Measurements from ENCODE around the gene SLC25A13. TPM values are rescaled to one million over a fixed set of nuclear protein-coding genes. Genes with fewer than 3 reads are reported as not detected.
"Not testable (repeated sequence)": the region's sequence is repeated elsewhere in the genome, so short reads cannot be mapped to it uniquely, and the experiment has no call there.

The SLC25A13 gene
- total RNA-seq, 2 experiments from 2014 or later, result 7.3 to 9.0 TPM

DNA sequence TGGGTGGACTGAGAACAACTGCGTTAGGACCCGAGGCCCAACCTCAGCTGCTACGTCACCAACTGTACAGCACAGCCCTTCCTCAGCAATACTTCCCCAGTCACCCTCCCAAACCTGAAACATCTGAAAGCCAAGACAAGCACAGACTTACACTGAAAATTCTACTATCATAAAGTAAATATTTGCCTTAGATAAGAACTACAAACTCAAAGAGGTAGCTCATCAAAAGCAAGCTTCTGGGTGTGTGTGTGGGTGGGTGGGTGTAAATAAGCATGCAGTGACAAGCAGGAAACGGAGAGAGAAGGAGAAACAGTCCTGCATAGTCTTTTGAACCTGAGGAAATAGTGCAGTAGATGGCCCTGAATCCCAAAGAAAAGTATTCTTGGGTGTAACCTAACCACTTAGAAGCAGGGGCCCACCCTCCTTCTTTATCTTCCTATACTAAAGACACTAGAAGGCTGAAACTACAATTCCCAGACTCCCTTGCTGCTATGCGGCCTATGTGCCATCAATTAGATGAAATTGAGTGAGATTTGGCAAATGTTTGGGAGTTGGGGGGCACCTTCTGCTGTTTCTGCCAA lies 18.7 kb downstream of the SLC25A13 start:
- H3K4me1 Mint-ChIP-seq (ENCODE audit: low read depth), result peaks cover 43% of the 10 kb centered on the region

DNA sequence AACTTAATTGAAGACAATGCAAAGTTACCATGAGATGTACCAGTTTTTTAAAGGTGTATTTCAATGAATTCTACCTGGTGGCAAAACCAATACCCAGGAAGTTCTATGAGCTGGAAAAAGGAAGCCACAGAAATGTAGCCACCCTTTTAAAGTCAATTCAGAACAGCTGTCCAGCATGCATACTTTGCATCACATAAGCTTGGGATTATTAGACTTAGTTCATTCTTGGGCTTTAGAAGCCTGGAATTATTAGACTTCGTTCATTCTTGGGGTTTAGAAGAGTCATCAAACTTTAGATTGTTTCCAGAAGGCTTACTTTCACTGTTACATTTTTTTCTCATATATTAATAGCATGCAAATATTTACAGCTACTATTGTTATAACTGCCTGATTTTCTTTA lies 20.9 kb downstream of the SLC25A13 start:
- Mint-ChIP-seq H3K4me1 (ENCODE audit: low read depth) (peaks cover 36% of the 10 kb centered on the region), H3K9me3 (no peaks in the 10 kb centered on the region), H3K27me3 (no peaks in the 10 kb centered on the region), H3K4me3 (no peak overlapping the region), H3K27ac (no peak overlapping the region), H3K36me3 (ENCODE audit: low read depth) (peaks cover 5% of the 10 kb centered on the region)
- CTCF ChIA-PET, result no interaction called here
- DNase-seq (no peak), ATAC-seq (no peak)
- TF ChIP-seq, protein P1, sequence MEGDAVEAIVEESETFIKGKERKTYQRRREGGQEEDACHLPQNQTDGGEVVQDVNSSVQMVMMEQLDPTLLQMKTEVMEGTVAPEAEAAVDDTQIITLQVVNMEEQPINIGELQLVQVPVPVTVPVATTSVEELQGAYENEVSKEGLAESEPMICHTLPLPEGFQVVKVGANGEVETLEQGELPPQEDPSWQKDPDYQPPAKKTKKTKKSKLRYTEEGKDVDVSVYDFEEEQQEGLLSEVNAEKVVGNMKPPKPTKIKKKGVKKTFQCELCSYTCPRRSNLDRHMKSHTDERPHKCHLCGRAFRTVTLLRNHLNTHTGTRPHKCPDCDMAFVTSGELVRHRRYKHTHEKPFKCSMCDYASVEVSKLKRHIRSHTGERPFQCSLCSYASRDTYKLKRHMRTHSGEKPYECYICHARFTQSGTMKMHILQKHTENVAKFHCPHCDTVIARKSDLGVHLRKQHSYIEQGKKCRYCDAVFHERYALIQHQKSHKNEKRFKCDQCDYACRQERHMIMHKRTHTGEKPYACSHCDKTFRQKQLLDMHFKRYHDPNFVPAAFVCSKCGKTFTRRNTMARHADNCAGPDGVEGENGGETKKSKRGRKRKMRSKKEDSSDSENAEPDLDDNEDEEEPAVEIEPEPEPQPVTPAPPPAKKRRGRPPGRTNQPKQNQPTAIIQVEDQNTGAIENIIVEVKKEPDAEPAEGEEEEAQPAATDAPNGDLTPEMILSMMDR (IDR thresholded peaks at IDR 0.05), result no peak
- POLR2A ChIA-PET, result no interaction called here
- intact Hi-C loops (cut with micrococcal nuclease), result no loop called here

More for the DNA sequence above, 18.7 kb downstream of the SLC25A13 start:
- ATAC-seq, result peak; percentile 8
- ChIA-PET POLR2A (interaction anchor here (0.9 kb wide), 1 partner anchor 19 kb away, joined by 3 read pairs; no protein-coding TSS in a partner anchor), CTCF (interaction anchor here (1.6 kb wide), 1 partner anchor 17 kb away, joined by 3 read pairs; no protein-coding TSS in a partner anchor)
- peaks cover 10% of the 10 kb centered on the region for H3K36me3 Mint-ChIP-seq (ENCODE audit: low read depth)
- H3K9me3 Mint-ChIP-seq, result no peaks in the 10 kb centered on the region
- intact Hi-C loops (cut with micrococcal nuclease), result no loop called here
- TF ChIP-seq, protein P1 (IDR thresholded peaks at IDR 0.05), result no peak
- no peaks in the 10 kb centered on the region for H3K27me3 Mint-ChIP-seq
- peak; percentile 38 for DNase-seq
- H3K4me3 Mint-ChIP-seq, result no peak overlapping the region
- peak overlapping the region; percentile 80 for H3K27ac Mint-ChIP-seq

DNA sequence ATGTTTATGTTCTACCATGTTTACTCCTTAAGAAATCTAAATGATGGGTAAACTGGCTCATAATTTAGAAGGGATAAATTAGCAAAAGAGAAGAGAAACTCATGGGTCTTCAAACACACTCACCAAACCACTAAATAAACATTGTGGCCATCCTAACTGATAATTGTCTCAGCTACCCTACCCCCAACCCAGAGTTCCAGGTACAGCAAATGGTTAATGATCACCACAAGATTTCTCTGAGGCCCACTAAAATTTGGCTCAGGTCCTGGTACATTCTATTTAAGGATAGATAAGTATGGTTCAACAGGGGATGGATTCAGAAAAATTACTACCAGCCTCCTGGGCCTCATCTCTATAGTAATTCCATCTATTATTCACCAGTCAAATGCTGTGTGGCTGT lies 21.4 kb downstream of the SLC25A13 start:
- POLR2A ChIA-PET, result no interaction called here
- no peak for ATAC-seq
- TF ChIP-seq, protein P1 (IDR thresholded peaks at IDR 0.05), result no peak
- Mint-ChIP-seq H3K27ac (no peak overlapping the region), H3K27me3 (no peaks in the 10 kb centered on the region), H3K4me3 (no peak overlapping the region), H3K36me3 (ENCODE audit: low read depth) (peaks cover 6% of the 10 kb centered on the region), H3K4me1 (ENCODE audit: low read depth) (peaks cover 31% of the 10 kb centered on the region), H3K9me3 (no peaks in the 10 kb centered on the region)
- CTCF ChIA-PET, result no interaction called here
- no peak for DNase-seq
- intact Hi-C loops (cut with micrococcal nuclease), result no loop called here

DNA sequence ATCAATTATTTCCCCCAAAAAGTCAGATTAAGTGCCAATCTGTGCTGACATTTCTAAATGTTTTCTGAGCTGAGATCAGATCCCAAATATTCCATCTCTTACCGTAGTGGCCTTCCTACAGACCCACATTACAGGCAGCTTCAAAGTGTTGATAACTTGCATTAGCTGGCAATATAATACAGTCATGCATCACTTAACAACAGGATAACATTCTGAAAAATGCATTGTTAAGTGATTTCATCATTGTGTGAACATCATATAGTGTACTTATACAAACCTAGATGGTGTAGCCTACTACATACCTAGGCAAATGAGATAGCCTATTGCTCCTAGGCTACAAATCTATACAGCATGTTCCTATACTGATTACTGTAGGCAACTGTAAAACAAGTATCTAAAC lies 22.4 kb downstream of the SLC25A13 start:
- H3K27me3 Mint-ChIP-seq, result no peaks in the 10 kb centered on the region
- TF ChIP-seq, protein P1 (IDR thresholded peaks at IDR 0.05), result no peak
- intact Hi-C loops (cut with micrococcal nuclease), result no loop called here
- no peak overlapping the region for H3K27ac Mint-ChIP-seq
- H3K4me3 Mint-ChIP-seq, result no peak overlapping the region
- peaks cover 9% of the 10 kb centered on the region for H3K36me3 Mint-ChIP-seq (ENCODE audit: low read depth)
- H3K9me3 Mint-ChIP-seq, result no peaks in the 10 kb centered on the region
- no peak for DNase-seq
- peaks cover 24% of the 10 kb centered on the region for H3K4me1 Mint-ChIP-seq (ENCODE audit: low read depth)
- CTCF ChIA-PET, result no interaction called here
- POLR2A ChIA-PET, result interaction anchor here (0.6 kb wide), 1 partner anchor 1567 kb away, joined by 3 read pairs; no protein-coding TSS in a partner anchor
- no peak for ATAC-seq

DNA sequence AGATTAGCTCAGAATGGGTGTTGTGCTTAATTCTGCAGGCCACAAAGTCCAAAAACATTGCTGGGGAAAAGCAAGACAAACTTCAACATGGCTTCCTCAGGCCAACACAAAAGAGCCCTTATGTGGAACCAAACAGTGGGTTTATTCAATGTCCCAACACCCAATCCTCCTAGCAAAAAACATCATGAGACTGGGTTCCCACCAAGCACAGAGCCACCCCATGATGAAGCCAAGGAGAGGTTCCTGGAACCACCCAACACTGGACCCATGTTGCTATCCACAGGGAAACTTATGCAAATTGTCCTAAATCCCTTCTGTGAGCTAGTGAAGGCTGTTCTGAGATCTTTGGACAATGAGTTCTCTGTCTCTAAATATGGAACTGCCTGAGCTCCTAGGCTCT lies 24.0 kb downstream of the SLC25A13 start:
- no peak for ATAC-seq

DNA sequence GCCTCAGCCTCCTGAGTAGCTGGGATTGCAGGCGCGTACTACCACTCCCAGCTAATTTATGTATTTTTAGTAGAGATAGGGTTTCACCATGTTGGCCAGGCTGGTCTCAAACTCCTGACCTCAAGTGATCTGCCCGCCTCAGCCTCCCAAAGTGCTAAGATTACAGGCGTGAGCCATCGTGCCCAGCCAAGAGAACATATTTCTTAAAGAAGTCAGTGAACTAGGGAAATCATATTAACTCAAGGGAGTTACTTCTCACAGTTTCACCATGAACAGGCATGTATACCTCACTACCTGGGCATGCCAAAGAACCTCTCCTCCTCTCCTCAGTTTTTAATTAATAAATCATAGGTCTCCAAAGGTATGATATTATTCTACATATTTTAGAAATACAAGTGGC lies 24.5 kb downstream of the SLC25A13 start:
- DNase-seq; H3K4me1 Mint-ChIP-seq (ENCODE audit: low read depth); H3K9me3 Mint-ChIP-seq; POLR2A ChIA-PET; CTCF ChIA-PET; ATAC-seq; H3K4me3 Mint-ChIP-seq; intact Hi-C loops (cut with micrococcal nuclease); H3K27me3 Mint-ChIP-seq; H3K27ac Mint-ChIP-seq: not testable (repeated sequence)
- H3K36me3 Mint-ChIP-seq (ENCODE audit: low read depth), result peaks cover 20% of the 10 kb centered on the region

More for the DNA sequence above, 24.0 kb downstream of the SLC25A13 start:
- no peak overlapping the region for H3K27ac Mint-ChIP-seq
- H3K4me3 Mint-ChIP-seq, result no peak overlapping the region
- H3K9me3 Mint-ChIP-seq, result peaks cover 2% of the 10 kb centered on the region
- no peaks in the 10 kb centered on the region for H3K27me3 Mint-ChIP-seq
- H3K4me1 Mint-ChIP-seq (ENCODE audit: low read depth), result peaks cover 7% of the 10 kb centered on the region
- ChIA-PET POLR2A (no interaction called here), CTCF (no interaction called here)
- TF ChIP-seq, protein P1 (IDR thresholded peaks at IDR 0.05), result no peak
- peaks cover 15% of the 10 kb centered on the region for H3K36me3 Mint-ChIP-seq (ENCODE audit: low read depth)
- intact Hi-C loops (cut with micrococcal nuclease), result no loop called here
- DNase-seq, result no peak

DNA sequence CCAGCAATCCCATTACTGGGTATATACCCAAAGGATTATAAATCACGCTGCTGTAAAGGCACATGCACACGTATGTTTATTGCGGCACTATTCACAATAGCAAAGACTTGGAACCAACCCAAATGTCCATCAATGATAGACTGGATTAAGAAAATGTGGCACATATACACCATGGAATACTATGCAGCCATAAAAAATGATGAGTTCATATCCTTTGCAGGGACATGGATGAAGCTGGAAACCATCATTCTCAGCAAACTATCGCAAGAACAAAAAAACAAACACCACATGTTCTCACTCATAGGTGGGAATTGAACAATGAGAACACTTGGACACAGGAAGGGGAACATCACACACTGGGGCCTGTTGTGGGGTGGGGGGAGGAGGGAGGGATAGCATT lies 28.0 kb downstream of the SLC25A13 start:
- ATAC-seq; H3K4me3 Mint-ChIP-seq; POLR2A ChIA-PET; H3K4me1 Mint-ChIP-seq (ENCODE audit: low read depth); DNase-seq; CTCF ChIA-PET; intact Hi-C loops (cut with micrococcal nuclease); H3K27me3 Mint-ChIP-seq; H3K27ac Mint-ChIP-seq: not testable (repeated sequence)
- H3K36me3 Mint-ChIP-seq (ENCODE audit: low read depth), result peaks cover 44% of the 10 kb centered on the region
- H3K9me3 Mint-ChIP-seq, result peaks cover 17% of the 10 kb centered on the region

All from activated CD8-positive, alpha-beta T cell treated with anti-CD3 and anti-CD28 coated beads for 36 hours (primary cell).